ENCODE data around the gene CD70. TPM values are rescaled to one million over a fixed set of nuclear protein-coding genes. Genes with fewer than 3 reads are reported as not detected.
"Not testable (repeated sequence)": the region's sequence is repeated elsewhere in the genome, so short reads cannot be mapped to it uniquely, and the experiment has no call there.

CD70 gene
- total RNA-seq, 3 donors from 2014 or later, result not detected

- peaks cover 0 to 6% of the 10 kb centered on the region in 2 donors for H3K27me3 ChIP-seq
- H3K4me3 ChIP-seq, result no peak overlapping the region
- no peak overlapping the region for H3K27ac ChIP-seq
- no peak for DNase-seq (ENCODE audit: low spot score in 2 of 2)
- intact Hi-C loops (cut with DNase I; ENCODE audit: low total_unique reads), result loop anchor here (5.0 kb wide), 1 partner anchor 1286 kb away; no protein-coding TSS in a partner anchor
- no peaks in the 10 kb centered on the region for H3K9me3 ChIP-seq
- TF ChIP-seq POLR2A (IDR thresholded peaks at IDR 0.05) (no peak), CTCF (IDR thresholded peaks at IDR 0.05) (no peak), POLR2AphosphoS5 (IDR thresholded peaks at IDR 0.05) (no peak)
- H3K4me1 ChIP-seq, result no peaks in the 10 kb centered on the region
- no peaks in the 10 kb centered on the region for H3K36me3 ChIP-seq
These were observed 34.3 kb downstream of the CD70 start for GRCh38 chr19:6556480-6557195.

GRCh38 chr19:6556043-6556449 is 34.9 kb downstream of the CD70 start:
- H3K4me3 ChIP-seq, result no peak overlapping the region
- H3K4me1 ChIP-seq, result no peaks in the 10 kb centered on the region
- no peak for DNase-seq (ENCODE audit: low spot score in 2 of 2)
- TF ChIP-seq POLR2AphosphoS5 (IDR thresholded peaks at IDR 0.05), result no peak
- no peak for TF ChIP-seq CTCF (IDR thresholded peaks at IDR 0.05)
- no peak for TF ChIP-seq POLR2A (IDR thresholded peaks at IDR 0.05)
- H3K9me3 ChIP-seq, result no peaks in the 10 kb centered on the region
- H3K27me3 ChIP-seq, result peaks cover 0 to 12% of the 10 kb centered on the region in 2 donors
- intact Hi-C loops (cut with DNase I; ENCODE audit: low total_unique reads), result loop anchor here (5.0 kb wide), 1 partner anchor 1286 kb away; no protein-coding TSS in a partner anchor
- H3K27ac ChIP-seq, result no peak overlapping the region
- no peaks in the 10 kb centered on the region for H3K36me3 ChIP-seq

- TF ChIP-seq POLR2AphosphoS5 (IDR thresholded peaks at IDR 0.05) (no peak), CTCF (IDR thresholded peaks at IDR 0.05) (no peak), POLR2A (IDR thresholded peaks at IDR 0.05) (no peak)
- Histone ChIP-seq H3K27me3 (peaks cover 0 to 13% of the 10 kb centered on the region in 2 donors), H3K27ac (no peak overlapping the region), H3K4me1 (no peaks in the 10 kb centered on the region), H3K9me3 (peaks cover 0 to 3% of the 10 kb centered on the region in 2 donors), H3K36me3 (no peaks in the 10 kb centered on the region), H3K4me3 (no peak overlapping the region)
- intact Hi-C loops (cut with DNase I; ENCODE audit: low total_unique reads), result no loop called here
- DNase-seq (ENCODE audit: low spot score in 2 of 2), result no peak
These were observed 39.1 kb downstream of the CD70 start for GRCh38 chr19:6551607-6552450.

GRCh38 chr19:6551091-6551490 is 39.9 kb downstream of the CD70 start:
- Histone ChIP-seq H3K4me1 (no peaks in the 10 kb centered on the region), H3K27ac (no peak overlapping the region), H3K9me3 (peaks cover 0 to 3% of the 10 kb centered on the region in 2 donors), H3K4me3 (no peak overlapping the region), H3K36me3 (no peaks in the 10 kb centered on the region), H3K27me3 (peaks cover 0 to 13% of the 10 kb centered on the region in 2 donors)
- intact Hi-C loops (cut with DNase I; ENCODE audit: low total_unique reads), result no loop called here
- no peak for DNase-seq (ENCODE audit: low spot score in 2 of 2)
- TF ChIP-seq CTCF (IDR thresholded peaks at IDR 0.05) (no peak), POLR2A (IDR thresholded peaks at IDR 0.05) (no peak), POLR2AphosphoS5 (IDR thresholded peaks at IDR 0.05) (no peak)

GRCh38 chr19:6550679-6551078 is 40.3 kb downstream of the CD70 start:
- DNase-seq (ENCODE audit: low spot score in 2 of 2); H3K4me1 ChIP-seq; H3K36me3 ChIP-seq; H3K9me3 ChIP-seq; H3K4me3 ChIP-seq; intact Hi-C loops (cut with DNase I; ENCODE audit: low total_unique reads); H3K27ac ChIP-seq: not testable (repeated sequence)
- peaks cover 0 to 13% of the 10 kb centered on the region in 2 donors for H3K27me3 ChIP-seq

Measured in breast epithelium (tissue), 4 donors.